Stimulated activated CD8-positive, alpha-beta memory T cell treated with anti-CD3 and anti-CD28 coated beads, Interleukin-15, amount 100 ng/mL, for 48 hours (primary cell): Measurements from ENCODE around the gene FTMT.
"Not testable (repeated sequence)": the region's sequence is repeated elsewhere in the genome, so short reads cannot be mapped to it uniquely, and the experiment has no call there.

Experiments
- DNase-seq, 2 donors: peaks; one replicate each; pipeline ENCODE4 v3.0.0-alpha.2; 2020; ENCODE audit warnings: low read depth in 2 of 2

FTMT gene

GRCh38 chr5:121851643-121852574 is at the start of gene FTMT:
Gene FTMT, plus strand, starts transcription at chr5:121851882. Its CDS starts 82 bp downstream, at chr5:121851964.
- DNase-seq: no peak

DNA sequence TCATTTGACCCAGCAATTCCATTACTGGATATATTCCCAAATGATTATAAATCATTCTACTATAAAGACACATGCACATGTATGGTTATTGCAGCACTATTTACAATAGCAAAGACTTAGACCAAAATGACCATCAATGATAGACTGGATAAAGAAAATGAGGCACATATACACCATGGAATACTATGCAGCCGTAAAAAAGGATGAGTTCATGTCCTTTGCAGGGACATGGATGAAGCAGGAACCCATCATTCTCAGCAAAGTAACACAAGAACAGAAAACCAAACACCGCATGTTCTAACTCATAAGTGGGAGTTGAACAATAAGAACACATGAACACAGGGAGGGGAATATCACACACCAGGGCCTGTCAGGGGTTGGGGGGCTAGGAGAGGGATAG is 46.4 kb upstream of the FTMT start:
- not testable (repeated sequence) for DNase-seq

- no peak for DNase-seq
Observed at GRCh38 chr5:121805911-121806310, 45.8 kb upstream of the FTMT start.

DNA sequence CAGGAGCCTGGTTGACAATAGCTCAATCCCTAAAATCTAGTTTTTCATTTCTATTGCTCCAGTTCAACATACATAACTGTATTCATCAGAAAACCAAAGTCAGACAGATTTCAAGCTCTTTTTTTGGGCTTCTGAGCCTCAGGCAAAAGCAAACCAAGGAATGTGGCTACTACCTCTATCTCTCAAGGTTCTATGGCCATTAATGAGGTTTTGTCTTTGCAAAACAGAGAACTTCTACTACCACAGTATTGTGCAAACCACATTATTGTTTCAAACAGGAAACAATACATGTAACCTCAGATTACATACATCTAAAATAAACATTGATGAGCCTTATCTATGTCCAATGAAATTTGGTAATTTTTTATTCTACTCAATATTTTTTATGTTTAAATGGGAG is 35.5 kb upstream of the FTMT start:
- no peak for DNase-seq

DNA sequence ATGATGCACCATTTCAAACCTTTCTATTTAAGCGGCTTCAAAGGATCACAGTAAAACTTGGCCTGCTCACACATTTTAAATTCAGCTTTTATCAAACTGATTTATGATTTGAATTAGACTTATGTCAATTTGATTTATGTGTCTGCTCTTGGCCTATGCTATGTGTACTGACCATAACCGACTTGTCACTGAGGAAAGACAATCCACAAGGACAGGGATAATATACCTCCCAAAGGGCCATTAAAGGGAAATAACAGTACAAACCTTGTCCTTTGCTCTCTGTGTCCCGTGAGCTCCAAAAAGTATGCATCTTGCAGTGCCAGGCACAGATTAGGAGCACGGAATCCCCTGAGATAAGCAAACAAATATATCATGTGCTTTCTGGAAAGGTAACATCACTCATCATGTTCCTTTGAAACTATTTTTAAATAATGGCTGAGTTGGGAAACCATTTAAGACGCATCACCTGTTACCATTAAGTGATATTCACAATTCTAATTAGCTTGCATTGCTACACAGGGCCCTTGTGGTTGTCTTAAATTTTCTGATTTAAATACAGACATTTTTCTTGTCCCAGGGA is 31.9 kb upstream of the FTMT start:
- no peak for DNase-seq

DNA sequence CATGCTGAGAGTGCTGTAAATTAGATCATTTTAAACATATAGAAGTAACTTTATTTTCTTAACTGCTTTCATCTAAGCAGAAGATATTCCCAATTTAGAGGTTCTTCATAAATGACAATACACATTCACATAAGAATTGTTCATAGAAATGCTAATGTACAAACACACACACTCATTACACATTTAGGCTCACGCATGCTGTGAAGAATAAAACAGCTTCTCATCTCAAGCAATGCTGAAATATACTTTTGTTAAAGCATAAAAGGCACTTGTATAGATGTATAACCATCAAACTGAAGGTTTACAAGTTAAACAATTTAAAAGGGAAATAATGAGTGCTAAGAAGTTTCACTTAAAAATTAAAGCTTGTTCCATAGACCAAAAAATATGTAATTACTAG is 18.1 kb upstream of the FTMT start:
- no peak for DNase-seq

DNA sequence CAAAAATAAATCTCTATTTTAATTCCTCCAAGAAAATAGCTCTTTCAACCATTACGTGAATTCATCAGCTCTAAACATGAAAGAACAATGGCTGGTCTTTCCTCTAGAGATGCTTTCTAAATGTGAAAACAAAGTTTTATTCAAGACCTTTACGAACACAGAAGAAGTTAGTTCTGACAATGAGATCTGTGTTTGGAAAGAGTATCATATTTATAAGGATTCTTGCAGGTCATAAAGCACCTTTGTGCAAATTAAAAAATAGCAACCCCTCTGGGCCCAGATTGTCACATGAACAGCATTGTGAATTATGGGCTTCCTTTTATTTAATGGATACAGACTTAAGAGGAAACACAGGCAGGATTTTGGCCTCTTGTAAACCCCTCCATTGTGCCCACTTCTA is 17.7 kb upstream of the FTMT start:
- DNase-seq: no peak

- DNase-seq: no peak
Observed at GRCh38 chr5:121841892-121842291, 9.8 kb upstream of the FTMT start.

DNA sequence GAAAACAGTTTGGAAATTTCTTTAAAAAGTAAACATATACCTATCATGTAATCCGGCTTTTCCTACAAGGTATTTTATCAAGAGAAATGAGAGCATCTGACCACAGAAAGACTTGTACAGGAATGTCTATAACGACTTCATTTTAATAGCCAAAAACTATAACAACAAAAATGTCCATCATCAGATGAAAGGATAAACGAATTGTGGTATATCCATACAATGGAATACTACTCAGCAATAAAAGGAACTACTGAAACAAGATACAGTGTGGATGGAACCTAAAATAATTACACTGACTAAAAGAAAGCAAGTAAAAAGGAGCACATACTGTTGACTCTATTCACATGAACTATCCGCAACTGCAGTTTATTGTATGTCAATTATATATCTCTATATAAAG is 1.4 kb upstream of the FTMT start:
- no peak for DNase-seq

DNA sequence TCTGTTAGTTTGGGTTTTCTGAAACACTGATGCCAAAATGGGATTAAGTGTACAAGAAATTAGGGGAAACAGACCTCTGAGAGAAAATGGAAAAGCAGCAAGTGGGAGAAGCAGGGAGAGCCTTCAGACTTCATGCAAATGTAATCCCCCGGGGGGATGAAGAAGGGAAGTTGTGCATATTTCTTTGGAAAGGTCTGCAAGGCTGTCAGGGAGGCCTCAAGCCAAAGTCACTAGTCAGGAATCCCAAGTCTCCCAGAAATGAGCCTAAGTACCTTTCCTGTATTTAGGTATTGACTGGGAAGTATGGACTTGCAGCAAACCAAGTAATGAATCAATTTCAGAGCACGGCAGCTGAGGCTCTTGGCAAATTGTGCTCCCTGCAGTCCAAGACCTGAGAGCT is 2.2 kb downstream of the FTMT start:
- DNase-seq: no peak

DNA sequence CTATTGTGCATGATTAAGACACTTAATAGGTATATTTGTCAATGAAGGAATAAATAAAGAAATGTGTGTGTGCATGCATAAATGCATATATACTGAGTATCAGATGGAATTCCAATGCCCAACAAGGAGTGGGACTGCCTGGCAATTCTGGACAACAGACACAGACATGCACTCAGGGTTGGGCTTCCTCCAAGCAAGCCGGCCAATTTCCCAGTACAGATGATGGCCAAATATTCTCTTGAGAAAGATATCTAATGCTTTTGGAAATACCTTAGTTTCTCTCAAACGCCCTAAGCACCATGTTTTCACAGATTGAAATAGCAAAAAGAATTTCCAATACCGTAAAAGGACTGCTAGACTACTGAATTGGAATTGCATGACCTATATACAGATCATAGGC is 11.1 kb downstream of the FTMT start:
- DNase-seq: no peak

GRCh38 chr5:121863753-121864285 is 12.1 kb downstream of the FTMT start:
- DNase-seq: no peak

- no peak for DNase-seq
Observed at GRCh38 chr5:121867403-121867802, 15.7 kb downstream of the FTMT start.

GRCh38 chr5:121870489-121870888 is 18.8 kb downstream of the FTMT start:
- DNase-seq: no peak

DNA sequence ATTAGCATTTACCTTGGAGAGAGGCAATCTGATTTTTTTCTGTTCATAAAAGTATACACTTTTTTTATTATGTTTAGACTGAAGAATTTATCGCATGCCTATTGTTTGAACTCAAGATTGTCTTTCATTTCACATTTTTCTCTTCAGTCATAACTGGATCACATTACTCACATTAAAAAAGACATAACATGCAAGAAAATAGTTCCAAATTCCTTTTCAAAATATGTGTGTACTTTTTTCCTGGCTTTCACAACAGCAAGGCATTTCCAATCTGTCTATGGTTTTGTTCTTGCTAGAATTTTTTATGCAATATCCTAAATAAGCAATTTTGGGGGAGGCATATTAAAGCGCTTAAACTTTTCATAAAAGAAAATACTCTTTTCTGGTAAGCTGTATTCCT is 21.2 kb downstream of the FTMT start:
- DNase-seq: no peak

- no peak for DNase-seq
Observed at GRCh38 chr5:121873409-121873808, 21.7 kb downstream of the FTMT start.

- no peak for DNase-seq
Observed at GRCh38 chr5:121885630-121886029, 33.9 kb downstream of the FTMT start.

- DNase-seq: no peak
Observed at GRCh38 chr5:121887727-121888126, 36.0 kb downstream of the FTMT start.

DNA sequence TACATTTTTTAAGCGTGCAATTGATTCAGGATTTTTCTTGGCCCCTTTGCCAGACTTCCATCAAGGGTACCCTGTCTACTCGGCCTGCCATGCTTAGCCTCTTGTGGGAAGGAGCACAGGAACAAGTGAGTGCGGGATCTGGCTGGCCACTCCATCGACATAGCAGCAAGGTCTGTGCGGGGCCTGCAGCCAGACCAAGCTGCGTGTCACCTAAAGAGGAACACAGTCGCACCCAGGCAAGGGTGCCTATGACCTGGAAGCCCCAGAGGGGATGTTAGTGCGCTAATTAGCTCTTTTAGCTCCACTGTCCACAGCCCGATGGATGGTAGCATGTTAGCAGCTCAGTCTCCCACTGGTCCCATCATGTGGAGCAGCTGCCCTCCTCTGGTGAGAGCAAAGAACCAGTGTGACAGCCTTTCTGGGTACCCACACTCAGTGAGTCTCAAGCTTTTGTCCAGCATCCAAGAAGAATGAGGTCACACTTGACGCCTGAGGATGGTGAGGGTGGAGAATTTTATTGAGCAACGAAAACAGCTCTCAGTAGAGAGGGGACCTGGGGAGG is 38.7 kb downstream of the FTMT start:
- no peak for DNase-seq

DNA sequence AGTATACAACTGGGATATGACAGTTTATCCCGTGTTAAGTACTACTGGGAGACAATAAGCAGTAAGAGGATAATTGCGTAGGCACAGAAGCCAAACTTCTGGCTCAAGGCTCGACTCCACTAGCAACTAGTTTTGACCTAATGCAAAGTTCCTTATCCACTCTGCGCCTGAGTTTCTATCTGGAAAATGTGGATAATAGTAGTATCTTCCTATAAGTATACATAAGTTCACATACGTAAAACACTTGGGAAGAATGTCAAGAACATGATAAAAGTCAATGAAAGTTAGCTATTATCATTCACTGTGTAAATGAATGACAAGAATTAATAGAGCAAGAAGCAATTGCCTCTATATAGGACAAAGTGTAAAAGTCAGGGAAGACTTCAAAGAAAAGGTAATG is 45.7 kb downstream of the FTMT start:
- DNase-seq: no peak

DNA sequence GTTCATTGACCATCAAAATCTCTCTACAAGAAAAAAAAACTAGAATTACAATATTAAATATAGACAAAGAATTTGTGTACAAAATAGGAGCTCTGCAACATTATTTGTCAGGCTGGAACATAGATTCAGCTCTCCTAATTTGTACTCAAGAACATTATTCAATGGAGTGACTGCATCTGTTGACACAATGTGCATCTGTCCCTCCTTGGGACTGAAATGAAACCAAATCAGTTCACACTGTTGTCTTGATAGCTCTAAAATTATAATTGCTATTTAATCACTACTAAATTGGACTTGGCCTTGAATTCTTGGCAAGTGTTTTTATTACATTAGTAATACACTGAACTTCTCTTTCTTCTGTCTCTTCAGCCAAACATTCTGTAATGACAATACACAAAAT is 47.7 kb downstream of the FTMT start:
- DNase-seq: no peak
